HG03039 (cell line): ENCODE data around the gene WNT9B.

Source experiments
- ATAC-seq: cut with Tn5 transposase; IDR thresholded peaks from one replicate; pipeline ENCODE4 v1.9.1; 2021; ENCODE audit warnings: mild to moderate bottlenecking, moderate library complexity; ENCODE audit not compliant: unreplicated experiment

The WNT9B gene

GRCh38 chr17:46879101-46879500 is 27.7 kb downstream of the WNT9B start:
- ATAC-seq, result no peak

- no peak for ATAC-seq
Measured at GRCh38 chr17:46881015-46881414, 29.6 kb downstream of the WNT9B start.

- no peak for ATAC-seq
Measured at GRCh38 chr17:46882666-46883065, 31.3 kb downstream of the WNT9B start.

GRCh38 chr17:46883871-46884520 is 32.6 kb downstream of the WNT9B start:
- ATAC-seq, result no peak

GRCh38 chr17:46884552-46884951 is 33.2 kb downstream of the WNT9B start:
- no peak for ATAC-seq

GRCh38 chr17:46885415-46886309 is 34.3 kb downstream of the WNT9B start:
- ATAC-seq, result no peak

GRCh38 chr17:46886310-46886663 is 34.9 kb downstream of the WNT9B start:
- ATAC-seq, result no peak

- no peak for ATAC-seq
Measured at GRCh38 chr17:46887717-46888116, 36.3 kb downstream of the WNT9B start.

- no peak for ATAC-seq
Measured at GRCh38 chr17:46888727-46889126, 37.3 kb downstream of the WNT9B start.

GRCh38 chr17:46889519-46889918 is 38.1 kb downstream of the WNT9B start:
- ATAC-seq, result no peak

GRCh38 chr17:46889992-46890564 is 38.7 kb downstream of the WNT9B start:
- ATAC-seq, result no peak

GRCh38 chr17:46890638-46891037 is 39.3 kb downstream of the WNT9B start:
- ATAC-seq, result no peak

GRCh38 chr17:46892192-46892703 is 40.9 kb downstream of the WNT9B start:
- ATAC-seq, result no peak

- no peak for ATAC-seq
Measured at GRCh38 chr17:46894024-46894423, 42.6 kb downstream of the WNT9B start.

- ATAC-seq, result no peak
Measured at GRCh38 chr17:46894476-46895151, 43.2 kb downstream of the WNT9B start.

GRCh38 chr17:46895171-46895570 is 43.8 kb downstream of the WNT9B start:
- no peak for ATAC-seq

GRCh38 chr17:46896991-46897390 is 45.6 kb downstream of the WNT9B start:
- ATAC-seq, result no peak

- ATAC-seq, result no peak
Measured at GRCh38 chr17:46898364-46898763, 47.0 kb downstream of the WNT9B start.

GRCh38 chr17:46898860-46899259 is 47.5 kb downstream of the WNT9B start:
- ATAC-seq, result no peak

GRCh38 chr17:46901291-46901690 is 49.9 kb downstream of the WNT9B start:
- ATAC-seq, result no peak
